Keratinocyte (primary cell): ENCODE results near the gene CYTH1.

Experiments used
- EZH2 ChIP-seq: IDR thresholded peaks from one replicate; pipeline ENCODE4 v1.6.1; 2012; ENCODE audit warnings: inconsistent platforms, mild to moderate bottlenecking, low read length, moderate library complexity
- TF ChIP-seq, protein P1 (sequence below), 3 experiments: IDR thresholded peaks in 1 of 3; conservative IDR thresholded peaks in 1 of 3; optimal IDR thresholded peaks in 1 of 3; 2 replicates in 2 of 3; 3 replicates in 1 of 3; pipeline versions ENCODE3 to v1.5.1; 2011; ENCODE audit warnings: low read length in 3 of 3, mild to moderate bottlenecking in 3 of 3, moderate library complexity in 2 of 3, control low read depth in 1 of 3, inconsistent platforms in 1 of 3; ENCODE audit not compliant: insufficient read depth in 2 of 3; ENCODE audit errors: extremely low read depth in 1 of 3

DNA sequence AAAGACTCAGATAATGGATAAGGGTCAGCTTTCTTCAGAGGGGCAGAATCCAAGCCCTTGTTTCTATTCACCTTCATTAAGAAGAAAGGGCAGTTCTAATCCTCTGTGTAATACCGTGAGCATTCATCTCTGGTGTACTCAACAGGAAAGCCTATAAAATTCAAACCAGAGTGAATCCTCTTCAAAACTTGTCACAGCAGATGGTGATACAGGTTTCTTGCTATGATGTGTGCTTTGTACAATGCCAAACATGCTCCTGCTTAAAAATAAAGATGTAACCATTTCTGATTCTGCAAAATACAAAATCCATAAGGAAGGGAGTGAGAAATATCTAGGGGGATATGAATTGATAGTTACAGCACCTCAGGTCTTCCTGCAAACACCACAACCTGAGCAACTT lies 49.7 kb downstream of the CYTH1 start:
- TF ChIP-seq, protein P1, sequence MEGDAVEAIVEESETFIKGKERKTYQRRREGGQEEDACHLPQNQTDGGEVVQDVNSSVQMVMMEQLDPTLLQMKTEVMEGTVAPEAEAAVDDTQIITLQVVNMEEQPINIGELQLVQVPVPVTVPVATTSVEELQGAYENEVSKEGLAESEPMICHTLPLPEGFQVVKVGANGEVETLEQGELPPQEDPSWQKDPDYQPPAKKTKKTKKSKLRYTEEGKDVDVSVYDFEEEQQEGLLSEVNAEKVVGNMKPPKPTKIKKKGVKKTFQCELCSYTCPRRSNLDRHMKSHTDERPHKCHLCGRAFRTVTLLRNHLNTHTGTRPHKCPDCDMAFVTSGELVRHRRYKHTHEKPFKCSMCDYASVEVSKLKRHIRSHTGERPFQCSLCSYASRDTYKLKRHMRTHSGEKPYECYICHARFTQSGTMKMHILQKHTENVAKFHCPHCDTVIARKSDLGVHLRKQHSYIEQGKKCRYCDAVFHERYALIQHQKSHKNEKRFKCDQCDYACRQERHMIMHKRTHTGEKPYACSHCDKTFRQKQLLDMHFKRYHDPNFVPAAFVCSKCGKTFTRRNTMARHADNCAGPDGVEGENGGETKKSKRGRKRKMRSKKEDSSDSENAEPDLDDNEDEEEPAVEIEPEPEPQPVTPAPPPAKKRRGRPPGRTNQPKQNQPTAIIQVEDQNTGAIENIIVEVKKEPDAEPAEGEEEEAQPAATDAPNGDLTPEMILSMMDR (optimal IDR thresholded peaks at IDR 0.05 in 1 of 3, IDR thresholded peaks at IDR 0.05 in 1 of 3, conservative IDR thresholded peaks at IDR 0.05 in 1 of 3; ENCODE audit: extremely low read depth in 1 of 3, insufficient read depth in 2 of 3, low read length in 3 of 3) = no peak
- TF ChIP-seq EZH2 = no peak
